Gastroesophageal sphincter (tissue), 3 donors: ENCODE data around the gene DPH6.

ENCODE experiments used
- EP300 ChIP-seq: sonication (generic); formaldehyde crosslinking; IDR thresholded peaks from one replicate; pipeline ENCODE4 v1.6.1; 2017; ENCODE audit warnings: antibody characterized with exemption, mild to moderate bottlenecking
- POLR2A ChIP-seq, 2 donors: fragments of 450-650 bp; IDR thresholded peaks; one replicate each; pipeline ENCODE4 v1.6.1; 2017; ENCODE audit warnings: antibody characterized with exemption in 2 of 2, mild to moderate bottlenecking in 2 of 2, moderate library complexity in 1 of 2
- TF ChIP-seq, protein P1 (sequence below), 4 experiments: fragments of 200-600 bp in 2 of 4; fragments of 450-650 bp in 2 of 4; sonication (generic) in 1 of 4; IDR thresholded peaks; one replicate each; pipeline ENCODE4 v1.5.1; 2017 to 2019; ENCODE audit warnings: antibody characterized with exemption in 4 of 4, mild to moderate bottlenecking in 2 of 4, moderate library complexity in 2 of 4

DNA sequence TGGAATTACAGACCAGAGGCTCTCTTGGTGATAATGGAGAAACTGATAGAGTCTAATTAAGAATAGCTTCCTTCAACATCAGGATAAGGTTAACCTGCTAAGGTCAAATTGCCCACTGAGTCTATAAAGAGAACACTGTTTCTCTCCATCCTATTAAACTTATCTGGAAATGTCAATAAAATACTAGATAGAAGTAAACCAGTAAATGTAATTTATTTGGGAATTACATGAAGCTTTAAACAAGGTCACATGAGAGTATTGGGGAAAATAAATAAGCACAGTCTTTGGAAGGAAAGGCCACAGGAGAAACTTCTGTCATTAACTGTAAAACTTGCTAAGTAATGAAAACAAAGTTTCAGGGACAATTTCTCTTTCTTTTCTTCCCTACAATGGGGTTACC is 118.5 kb downstream of the DPH6 start:
- no peak for TF ChIP-seq POLR2A (IDR thresholded peaks at IDR 0.05)
- TF ChIP-seq EP300, result no peak
- TF ChIP-seq, protein P1, sequence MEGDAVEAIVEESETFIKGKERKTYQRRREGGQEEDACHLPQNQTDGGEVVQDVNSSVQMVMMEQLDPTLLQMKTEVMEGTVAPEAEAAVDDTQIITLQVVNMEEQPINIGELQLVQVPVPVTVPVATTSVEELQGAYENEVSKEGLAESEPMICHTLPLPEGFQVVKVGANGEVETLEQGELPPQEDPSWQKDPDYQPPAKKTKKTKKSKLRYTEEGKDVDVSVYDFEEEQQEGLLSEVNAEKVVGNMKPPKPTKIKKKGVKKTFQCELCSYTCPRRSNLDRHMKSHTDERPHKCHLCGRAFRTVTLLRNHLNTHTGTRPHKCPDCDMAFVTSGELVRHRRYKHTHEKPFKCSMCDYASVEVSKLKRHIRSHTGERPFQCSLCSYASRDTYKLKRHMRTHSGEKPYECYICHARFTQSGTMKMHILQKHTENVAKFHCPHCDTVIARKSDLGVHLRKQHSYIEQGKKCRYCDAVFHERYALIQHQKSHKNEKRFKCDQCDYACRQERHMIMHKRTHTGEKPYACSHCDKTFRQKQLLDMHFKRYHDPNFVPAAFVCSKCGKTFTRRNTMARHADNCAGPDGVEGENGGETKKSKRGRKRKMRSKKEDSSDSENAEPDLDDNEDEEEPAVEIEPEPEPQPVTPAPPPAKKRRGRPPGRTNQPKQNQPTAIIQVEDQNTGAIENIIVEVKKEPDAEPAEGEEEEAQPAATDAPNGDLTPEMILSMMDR (IDR thresholded peaks at IDR 0.05), result no peak
